Mammary microvascular endothelial cell (primary cell): Measurements from ENCODE around the gene AMHR2. TPM values are rescaled to one million over a fixed set of nuclear protein-coding genes. Genes with fewer than 3 reads are reported as not detected.

ENCODE experiments used
- total RNA-seq: library from RNA; depleted of rRNA; stranded (reverse); fragments of >200 nt; gene quantifications from 2 replicates; pipeline ENCODE4 v1.2.3, GENCODE V29; 2015

Gene AMHR2
- total RNA-seq, result not detected in 2 replicates

DNA sequence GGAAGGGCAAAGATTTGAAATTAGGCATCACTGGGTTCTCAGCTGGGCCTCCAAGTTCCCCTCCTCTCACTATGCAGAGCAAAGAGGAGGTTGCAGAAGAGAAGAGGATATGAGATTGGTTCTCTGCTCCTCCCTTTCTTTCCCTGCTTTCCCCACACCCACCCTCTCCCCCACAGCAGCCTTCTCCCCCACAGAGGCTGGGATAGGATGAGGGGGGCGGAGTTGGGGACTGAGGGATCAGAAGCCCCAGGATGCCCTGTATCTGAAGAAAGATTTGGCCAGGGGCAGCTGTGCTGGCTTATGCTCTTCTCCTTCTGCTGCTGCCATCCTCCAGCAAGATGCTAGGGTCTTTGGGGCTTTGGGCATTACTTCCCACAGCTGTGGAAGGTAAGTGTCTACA, at the start of gene AMHR2:
Gene AMHR2, plus strand, starts transcription at position 259 of the 400 bp plus-strand sequence. Its CDS starts 80 bp downstream, at position 339.

DNA sequence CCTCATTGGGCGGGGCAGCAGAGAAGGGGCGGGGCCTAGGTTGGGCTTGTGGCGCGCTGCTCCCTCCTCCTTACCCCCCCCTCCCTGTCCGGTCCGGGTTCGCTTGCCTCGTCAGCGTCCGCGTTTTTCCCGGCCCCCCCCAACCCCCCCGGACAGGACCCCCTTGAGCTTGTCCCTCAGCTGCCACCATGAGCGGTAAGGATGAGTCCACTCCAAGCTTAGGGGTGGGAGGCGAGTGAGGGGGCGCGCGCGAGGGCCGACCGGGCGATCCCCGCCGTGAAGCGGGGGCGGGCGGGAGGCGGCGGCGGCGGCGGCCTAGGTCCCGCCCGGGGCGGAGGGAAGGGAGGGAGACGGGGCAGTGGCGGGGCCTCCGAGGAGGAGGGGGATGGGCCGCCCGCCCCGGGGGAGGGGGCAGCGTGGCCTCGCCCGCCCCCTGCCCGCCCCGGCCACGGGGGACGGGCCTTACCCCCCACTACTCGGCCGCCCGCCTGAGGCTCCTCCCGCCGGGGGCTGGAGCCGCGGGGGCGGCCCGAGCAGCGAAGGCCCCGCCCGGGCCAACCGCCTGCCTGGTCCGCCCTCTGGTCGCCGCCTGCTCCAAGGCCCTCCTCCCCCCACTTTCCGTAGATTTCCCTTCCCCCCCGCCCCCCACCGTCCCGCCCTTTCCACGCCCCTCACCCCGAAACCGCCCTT, 43.4 kb upstream of the AMHR2 start, which contains the start of gene SP1:
Gene SP1, plus strand, starts transcription at position 73 of the 690 bp plus-strand sequence. Its CDS starts 116 bp downstream, at position 189.

DNA sequence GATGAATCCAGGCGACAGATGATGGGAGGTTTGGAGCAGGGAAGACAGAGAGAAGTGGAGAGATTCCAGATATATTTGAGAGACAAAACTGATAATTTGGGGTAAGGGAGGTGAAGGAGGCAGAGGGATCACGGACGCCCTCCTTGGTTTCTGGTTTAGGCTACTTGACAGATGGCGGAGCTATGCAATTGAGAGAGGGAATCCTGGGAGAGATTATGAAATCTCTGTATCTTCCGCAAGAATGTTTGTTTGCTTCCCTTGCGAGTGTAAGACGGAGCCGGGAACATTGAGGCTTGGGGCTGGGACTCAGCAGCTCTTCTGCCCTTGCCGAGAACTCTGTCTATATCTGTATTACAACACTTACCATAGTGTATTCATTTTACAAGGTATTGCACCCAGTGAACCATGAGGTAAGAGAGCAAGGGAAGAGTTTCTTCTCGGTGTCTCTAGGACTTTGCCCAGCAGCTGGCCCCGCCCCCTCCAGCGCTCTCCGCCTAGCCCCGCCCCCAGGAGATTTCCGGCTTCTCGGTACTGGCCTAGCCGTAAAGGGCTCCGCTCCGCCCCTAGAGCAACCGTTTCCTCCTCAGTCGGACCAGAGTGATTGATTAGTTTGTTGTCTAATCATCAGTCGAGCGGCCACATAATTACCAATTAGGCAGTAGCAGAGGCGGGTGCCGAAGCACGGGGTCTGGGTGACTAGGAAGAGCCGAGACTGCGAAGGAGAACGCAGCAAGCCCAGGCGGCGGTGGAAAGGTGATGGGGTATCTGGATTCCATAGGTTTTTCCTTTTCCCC, 17.6 kb downstream of the AMHR2 start, which contains the start of gene PRR13:
Gene PRR13, plus strand, starts transcription at position 695 of the 794 bp plus-strand sequence. CDS start 981 bp downstream, outside the sequence.

DNA sequence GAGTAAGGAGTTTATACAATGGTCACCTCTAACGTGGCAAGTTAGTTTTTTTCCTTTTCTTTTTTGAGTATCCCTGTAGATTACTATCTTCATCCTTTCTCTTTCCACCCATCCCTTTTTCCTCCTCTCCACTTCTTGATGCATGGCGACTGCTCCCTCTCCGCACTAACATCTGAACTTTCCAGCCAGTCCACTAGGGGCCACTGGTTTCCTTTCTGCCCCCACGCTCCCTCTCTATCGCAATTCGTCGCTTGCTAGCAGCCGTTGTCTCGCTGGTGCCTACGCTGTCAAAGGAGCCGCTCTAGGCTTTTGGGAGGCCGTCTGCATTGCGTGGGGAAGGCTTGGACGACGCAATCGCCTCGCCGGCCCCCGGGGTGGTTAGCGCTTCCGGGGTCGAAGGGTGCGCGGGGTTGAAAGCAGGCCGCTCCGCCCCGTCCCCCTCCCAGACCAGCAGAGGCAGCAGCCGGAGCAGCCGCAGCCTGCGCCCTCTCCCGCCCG, 28.1 kb downstream of the AMHR2 start, which contains the start of gene PCBP2:
Gene PCBP2, plus strand, starts transcription at position 442 of the 498 bp plus-strand sequence. CDS start 2,699 bp downstream, outside the sequence.

Other genes starting within 250 kb of the AMHR2 start
- gene ZNF740, start 243.1 kb upstream of the AMHR2 start, total RNA-seq, result 4.5 and 9.0 TPM in 2 replicates
- 1.1 and 3.0 TPM in 2 replicates for gene CSAD, start 242.9 kb upstream of the AMHR2 start, total RNA-seq
- 0.30 and 0.80 TPM in 2 replicates for gene ITGB7, start 216.6 kb upstream of the AMHR2 start, total RNA-seq
- gene RARG, start 191.6 kb upstream of the AMHR2 start, total RNA-seq, result 81.5 and 84.3 TPM in 2 replicates
- 14.8 and 22.2 TPM in 2 replicates for gene ESPL1, start 155.6 kb upstream of the AMHR2 start, total RNA-seq
- 384 and 454 TPM in 2 replicates for gene PFDN5, start 128.3 kb upstream of the AMHR2 start, total RNA-seq
- gene MYG1, start 124.2 kb upstream of the AMHR2 start, total RNA-seq, result 41.8 and 63.4 TPM in 2 replicates
- gene AAAS, start 102.2 kb upstream of the AMHR2 start, total RNA-seq, result 59.6 and 69.6 TPM in 2 replicates
- 0.13 TPM in 1 of 2 replicates, not detected in the other for gene SP7, start 87.5 kb upstream of the AMHR2 start, total RNA-seq
- 27.6 and 28.9 TPM in 2 replicates for gene SP1, start 43.7 kb upstream of the AMHR2 start, total RNA-seq
- 76.1 and 115 TPM in 2 replicates for gene PRR13, start 17.9 kb downstream of the AMHR2 start, total RNA-seq
- gene PCBP2, start 28.2 kb downstream of the AMHR2 start, total RNA-seq, result 203 and 218 TPM in 2 replicates
- gene MAP3K12, start 75.6 kb downstream of the AMHR2 start, total RNA-seq, result 5.8 and 6.9 TPM in 2 replicates
- 43.9 and 45.5 TPM in 2 replicates for gene TARBP2, start 77.4 kb downstream of the AMHR2 start, total RNA-seq
- not detected in 2 replicates for gene NPFF, start 83.6 kb downstream of the AMHR2 start, total RNA-seq
- 16.0 and 18.7 TPM in 2 replicates for gene ATF7, start 202.5 kb downstream of the AMHR2 start, total RNA-seq